ENCODE results near the gene CYP3A5.
"Not testable (repeated sequence)": the region's sequence is repeated elsewhere in the genome, so short reads cannot be mapped to it uniquely, and the experiment has no call there.

Gene CYP3A5

DNA sequence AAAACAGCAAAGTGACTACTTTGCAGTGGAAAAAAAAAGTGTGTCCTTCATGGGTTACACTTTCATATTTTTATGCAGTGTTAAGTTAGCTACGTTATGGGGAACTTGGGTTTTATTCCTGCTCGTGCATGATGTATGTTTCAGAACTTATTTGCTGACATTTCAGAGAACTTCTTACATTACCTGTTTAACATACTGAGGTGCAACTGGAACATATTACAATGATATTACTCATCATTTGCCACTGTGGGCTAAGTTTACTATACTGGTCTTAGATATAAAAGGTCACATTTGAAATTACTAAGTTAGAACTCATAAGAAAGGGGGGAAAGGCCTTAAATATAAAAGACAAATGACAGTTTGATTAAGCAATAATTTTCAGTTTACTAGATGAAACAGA lies 42.4 kb downstream of the CYP3A5 start:
- not testable (repeated sequence) for DNase-seq

DNA sequence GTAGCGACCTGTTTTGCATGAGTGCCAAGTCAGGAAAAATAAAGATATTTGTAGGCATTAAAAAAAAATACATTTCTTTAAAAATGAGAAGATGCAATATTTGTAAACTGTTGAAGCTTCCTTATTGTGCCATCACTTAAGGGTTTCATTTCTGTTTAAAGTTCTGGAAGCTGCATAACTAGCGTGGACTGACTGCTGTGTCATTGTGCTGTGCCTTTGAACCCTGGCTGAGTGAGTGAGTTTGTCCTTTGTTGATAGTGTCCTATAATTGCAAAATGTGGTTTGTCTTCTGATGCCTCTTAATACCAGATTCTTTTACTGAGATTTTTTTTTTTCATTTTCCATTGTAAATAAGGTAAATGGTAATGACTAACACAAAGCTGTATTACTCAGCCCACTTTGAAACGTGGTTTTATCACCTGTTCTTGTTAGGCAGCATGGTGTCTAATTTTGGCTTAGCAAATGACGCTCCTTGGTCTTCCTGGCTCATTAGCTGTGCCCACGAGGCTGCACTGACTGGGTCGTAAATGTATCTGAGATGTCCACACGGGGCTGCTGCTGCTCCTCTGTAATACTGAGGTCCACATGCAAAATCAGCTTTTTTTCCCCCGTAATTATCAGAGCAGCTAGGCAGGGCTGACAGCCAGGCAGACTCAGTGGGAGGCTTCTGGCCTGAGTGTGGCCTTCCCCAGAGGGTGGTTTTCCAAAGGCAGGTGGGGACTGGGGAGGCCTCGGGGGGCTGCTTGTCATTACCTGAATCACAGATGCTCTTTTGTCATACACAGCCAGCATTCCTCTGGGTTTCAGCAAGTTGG lies 48.3 kb downstream of the CYP3A5 start:
- DNase-seq: peak; percentile 43

DNA sequence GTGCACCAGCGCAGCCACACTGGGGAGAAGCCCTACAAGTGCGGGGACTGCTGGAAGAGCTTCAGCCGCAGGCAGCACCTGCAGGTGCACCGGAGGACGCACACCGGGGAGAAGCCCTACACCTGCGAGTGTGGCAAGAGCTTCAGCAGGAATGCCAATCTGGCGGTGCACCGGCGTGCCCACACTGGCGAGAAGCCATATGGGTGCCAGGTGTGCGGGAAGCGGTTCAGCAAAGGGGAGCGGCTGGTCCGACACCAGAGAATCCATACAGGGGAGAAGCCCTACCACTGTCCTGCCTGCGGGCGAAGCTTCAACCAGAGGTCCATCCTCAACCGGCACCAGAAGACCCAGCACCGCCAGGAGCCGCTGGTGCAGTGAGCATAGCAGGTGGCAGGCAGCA lies 50.2 kb downstream of the CYP3A5 start:
- DNase-seq: no peak

DNA sequence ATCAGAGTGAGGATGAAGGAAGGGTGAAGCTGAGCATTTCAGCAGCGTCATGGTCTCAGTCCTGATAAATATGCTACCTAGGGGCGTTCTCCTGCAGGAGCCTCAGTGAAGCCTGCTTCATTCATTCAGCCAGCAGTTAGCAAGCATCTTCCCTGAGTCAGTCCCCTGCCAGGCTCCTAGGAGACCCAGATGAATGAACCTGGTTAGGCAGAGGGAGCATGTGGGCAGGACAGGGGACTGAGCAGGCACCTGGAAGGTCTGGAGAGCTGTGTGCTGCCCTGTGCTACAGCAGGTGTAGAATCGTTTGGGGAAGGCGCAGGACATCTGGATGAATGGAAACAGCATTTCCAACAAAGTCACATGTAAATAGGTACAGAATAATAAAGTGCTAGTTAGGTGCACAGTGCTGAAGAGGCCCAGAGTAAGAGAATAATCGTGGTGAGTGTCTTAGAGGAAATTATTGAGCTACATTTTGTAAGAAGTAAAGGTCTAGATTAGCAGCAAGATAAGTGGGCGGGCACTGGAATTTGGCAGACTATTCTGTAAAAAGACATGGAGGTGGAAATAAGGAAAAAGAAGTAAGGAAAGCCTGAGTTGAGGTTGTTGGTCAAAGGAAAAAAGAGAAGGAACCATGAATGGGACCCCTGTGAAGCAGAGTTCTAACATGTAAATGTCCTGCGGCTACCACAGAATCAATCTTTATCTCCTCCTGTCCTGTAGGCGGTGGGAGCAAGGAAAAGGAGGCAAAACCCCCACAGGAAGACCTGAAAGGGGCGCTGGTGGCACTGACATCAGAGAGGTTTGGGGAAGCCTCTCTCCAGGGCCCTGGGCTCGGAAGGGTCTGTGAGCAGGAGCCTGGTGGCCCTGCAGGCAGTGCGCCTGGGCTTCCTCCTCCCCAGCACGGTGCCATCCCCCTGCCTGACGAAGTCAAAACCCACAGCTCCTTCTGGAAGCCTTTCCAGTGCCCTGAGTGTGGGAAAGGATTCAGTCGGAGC lies 51.0 kb downstream of the CYP3A5 start:
- DNase-seq: no peak

DNA sequence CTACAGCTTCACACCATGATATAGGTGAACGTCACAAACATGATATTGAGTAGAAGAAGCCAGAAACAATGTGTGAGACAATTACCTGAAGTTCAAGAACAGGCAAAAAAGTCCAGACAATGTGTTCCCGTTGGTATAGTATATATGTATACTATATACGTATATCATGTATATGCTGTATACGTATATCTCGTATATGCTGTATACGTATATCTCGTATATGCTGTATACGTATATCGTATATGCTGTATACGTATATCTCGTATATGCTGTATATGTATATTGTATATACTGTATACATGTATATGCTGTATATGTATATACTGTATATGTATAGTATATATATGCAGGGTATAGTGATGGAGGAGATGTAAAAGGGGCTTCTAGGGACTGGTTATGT lies 52.3 kb downstream of the CYP3A5 start:
- no peak for DNase-seq

DNA sequence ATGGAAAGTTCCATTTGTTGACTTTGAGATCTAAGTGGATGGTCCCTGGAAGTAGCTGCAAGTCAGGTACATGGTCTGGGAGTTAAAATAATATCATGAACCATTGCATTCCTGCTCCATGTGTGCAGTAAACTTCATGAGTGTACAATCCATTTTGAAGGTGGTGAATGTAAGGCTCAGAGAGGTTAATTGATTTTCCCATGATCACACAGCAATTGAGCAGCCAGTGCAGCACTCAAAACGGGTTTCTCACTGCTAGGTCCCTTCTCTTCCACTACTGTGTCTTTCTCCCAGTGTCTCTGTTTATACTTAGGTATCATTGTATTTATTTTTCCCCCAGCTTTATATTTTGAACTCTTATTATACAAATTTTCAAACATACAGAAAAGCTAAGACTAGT lies 53.1 kb downstream of the CYP3A5 start:
- DNase-seq: no peak

DNA sequence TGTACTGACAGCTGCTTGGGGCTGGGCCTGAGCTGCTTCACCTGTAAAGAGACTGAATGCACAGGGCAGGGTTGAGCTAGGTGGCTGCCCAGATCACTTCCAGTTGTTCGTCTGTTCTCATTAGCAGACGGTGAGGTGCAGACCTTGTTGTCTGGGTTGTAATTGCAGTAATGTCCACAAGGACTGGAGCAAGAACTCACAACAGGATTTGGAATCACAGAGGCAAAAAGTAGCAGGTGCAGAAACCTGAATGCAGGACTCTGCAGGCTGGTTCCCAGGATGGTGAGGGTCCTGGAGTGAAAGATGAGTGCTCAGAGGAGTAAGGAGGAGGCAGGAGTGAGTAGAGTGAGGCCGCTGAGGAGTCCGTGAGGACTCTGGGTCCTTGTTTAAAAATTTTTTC lies 53.8 kb downstream of the CYP3A5 start:
- no peak for DNase-seq

DNA sequence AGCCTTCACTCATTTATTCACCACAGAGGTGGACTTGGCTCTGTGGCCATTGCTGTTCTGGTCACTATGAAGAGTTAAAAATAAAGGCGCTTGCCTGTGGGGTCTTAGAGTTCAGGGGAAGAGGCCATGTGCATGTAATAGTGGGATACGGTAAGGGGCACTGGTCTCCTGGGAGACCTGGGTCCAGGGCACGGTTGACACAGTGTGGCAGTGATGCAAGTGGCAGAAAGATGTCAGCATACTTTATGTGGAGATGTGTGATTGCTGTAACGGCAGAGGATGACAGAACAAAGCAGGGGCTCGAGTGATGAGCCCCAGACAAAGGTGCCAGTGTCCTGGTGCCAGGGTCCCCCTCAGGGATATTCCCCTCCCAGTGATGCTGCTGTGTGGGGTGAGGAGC lies 54.5 kb downstream of the CYP3A5 start:
- DNase-seq: no peak

DNA sequence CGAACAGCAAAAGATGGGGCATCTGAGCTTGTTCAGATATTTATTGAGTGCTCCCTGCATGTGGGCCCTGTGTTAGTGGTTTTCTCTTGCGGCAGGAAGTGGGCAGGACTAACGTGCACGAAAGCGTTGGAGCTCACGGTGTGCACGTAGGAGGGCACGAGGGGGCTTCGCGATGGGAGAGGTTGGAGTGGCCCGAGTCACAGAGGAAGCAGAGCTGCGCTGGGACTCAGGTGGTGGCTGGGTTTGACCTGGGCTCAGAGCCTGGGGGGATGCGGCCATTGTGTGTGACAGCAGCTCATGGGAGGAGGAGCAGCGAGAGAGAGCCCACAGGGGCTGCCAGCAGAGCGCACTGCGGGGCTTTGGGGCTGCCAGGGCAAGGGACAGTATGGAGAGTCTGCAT lies 55.3 kb downstream of the CYP3A5 start:
- no peak for DNase-seq

DNA sequence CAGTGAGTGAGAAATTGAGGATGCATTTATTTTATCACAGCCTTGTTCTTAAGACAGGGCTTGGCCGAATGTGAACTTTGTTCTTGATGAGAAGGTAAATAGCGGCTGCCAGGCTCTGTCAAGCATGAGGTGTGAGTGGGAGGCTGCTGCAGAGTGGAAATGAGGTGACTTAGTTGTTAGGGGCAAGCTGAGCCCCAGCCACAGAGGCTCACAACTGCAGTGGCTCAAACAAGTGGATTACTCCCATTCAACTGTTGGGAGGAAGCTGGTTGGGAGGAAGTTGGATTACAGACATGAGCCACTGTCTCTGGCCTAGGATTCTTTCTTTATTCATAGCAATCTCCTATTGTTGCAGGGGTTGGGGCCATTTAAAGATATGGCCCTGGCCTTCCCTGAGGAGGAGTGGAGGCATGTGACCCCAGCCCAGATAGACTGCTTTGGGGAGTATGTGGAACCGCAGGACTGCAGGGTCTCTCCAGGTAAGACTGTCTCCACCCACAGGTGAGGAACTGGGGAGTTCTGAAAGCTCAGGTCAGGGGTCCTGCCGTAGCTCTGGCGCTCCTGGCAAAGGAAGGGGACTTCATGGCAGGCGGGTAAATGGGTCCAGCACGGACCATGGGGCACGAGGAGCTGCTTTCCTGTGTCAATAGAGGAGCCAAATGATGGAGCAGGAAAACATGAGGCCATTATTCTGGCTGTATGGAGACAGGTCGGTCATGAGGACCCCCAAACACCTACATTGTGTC lies 55.9 kb downstream of the CYP3A5 start:
- DNase-seq: no peak

DNA sequence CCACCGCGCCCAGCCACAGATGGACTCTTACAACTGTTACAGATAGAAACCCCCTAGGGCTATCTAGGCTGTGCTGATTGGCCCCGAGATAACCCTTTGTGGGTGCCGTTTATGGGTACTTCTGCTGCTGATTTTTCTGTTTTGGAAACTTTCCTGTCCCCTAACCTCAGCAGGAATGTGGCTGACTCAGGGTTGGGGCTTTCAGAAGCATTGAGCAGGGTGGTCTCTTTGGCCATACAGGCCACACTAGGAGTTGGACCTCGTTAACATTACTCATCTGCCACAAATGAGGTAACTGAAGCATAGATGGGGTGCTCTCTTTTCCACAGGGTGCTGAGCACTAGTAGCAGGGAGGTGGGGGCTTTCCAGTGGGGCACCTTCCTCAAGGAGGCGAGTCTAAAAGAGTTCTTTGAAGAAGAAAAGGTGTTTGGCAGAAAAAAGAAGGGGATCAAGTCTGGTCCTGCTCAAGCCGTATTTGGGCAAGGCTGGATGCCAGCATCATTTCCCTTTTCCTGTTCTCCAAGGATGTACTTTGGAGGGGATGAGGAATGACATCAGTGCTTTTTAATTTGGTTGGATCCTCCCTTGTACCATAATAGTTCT lies 56.6 kb downstream of the CYP3A5 start:
- DNase-seq: no peak

DNA sequence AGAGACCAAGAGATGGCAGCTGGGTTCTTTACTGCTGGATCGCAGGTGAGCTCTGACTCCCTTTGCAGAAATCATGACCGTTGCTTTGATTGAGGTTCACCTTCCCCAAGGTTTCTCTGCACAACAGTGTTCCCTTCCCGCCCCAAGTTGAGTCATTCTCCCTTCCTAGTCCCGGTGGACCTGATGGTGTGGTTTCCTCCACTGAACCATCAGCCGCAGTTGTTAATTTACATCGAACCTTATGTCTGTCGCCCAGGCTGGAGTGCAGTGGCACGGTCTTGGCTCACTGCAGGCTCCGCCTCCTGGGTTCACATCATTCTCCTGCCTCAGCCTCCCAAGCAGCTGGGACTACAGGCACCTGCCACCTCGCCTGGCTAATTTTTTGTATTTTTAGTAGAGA lies 57.2 kb downstream of the CYP3A5 start:
- no peak for DNase-seq

DNA sequence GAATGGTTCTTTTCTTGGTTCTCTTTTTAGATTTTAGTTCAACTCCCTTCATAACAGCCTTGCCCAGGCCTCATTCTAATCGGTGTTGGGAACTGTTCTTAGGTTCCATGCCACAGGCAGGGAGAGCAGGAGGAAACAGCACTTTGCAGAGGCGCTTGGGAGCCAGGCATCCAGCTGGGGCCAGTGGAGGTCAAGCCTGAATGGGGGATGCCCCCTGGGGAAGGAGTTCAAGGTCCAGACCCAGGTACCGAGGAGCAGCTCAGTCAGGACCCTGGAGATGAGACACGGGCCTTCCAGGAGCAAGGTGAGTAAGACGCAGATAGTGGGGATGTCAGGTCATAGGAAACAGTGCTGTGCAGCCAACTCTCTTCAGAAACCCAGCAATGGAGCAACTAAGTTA lies 58.5 kb downstream of the CYP3A5 start:
- no peak for DNase-seq

DNA sequence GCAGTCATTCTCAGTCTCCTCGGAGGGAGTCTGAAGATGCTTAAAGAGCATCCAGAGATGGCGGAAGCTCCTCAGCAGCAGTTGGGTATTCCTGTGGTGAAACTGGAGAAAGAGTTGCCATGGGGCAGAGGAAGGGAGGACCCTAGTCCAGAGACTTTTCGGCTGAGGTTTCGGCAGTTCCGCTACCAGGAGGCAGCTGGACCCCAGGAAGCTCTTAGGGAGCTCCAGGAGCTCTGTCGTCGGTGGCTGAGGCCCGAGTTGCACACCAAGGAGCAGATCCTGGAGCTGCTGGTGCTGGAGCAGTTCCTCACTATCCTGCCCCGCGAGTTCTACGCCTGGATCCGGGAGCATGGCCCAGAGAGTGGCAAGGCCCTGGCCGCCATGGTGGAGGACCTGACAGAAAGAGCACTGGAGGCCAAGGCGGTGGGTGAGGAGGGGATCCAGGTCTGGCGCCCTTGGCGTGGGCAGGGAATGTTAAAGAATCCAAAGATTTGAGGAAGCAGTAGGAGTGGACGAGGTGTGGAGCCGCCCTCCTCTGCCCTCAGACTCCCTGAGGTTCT lies 60.1 kb downstream of the CYP3A5 start:
- DNase-seq: no peak

DNA sequence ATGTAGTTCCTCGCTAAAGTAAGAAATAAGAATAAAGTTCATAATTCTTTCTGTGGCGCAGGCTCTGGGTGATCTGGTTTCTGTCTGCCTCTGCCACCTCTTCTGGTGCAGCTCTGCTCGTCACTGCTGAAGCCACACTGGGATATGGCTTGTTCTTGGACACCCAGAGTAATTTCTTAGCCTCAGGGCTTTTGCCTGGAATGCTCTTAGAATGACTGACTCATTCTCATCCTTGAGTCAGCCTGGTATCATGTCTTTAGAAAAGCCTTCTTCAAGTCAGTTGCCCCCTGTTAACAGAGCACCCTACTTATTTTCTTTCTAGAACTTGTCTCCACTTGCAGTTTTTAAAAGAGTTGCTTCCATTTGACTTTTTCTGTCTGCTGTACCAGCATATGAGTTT lies 61.1 kb downstream of the CYP3A5 start:
- DNase-seq: no peak

DNA sequence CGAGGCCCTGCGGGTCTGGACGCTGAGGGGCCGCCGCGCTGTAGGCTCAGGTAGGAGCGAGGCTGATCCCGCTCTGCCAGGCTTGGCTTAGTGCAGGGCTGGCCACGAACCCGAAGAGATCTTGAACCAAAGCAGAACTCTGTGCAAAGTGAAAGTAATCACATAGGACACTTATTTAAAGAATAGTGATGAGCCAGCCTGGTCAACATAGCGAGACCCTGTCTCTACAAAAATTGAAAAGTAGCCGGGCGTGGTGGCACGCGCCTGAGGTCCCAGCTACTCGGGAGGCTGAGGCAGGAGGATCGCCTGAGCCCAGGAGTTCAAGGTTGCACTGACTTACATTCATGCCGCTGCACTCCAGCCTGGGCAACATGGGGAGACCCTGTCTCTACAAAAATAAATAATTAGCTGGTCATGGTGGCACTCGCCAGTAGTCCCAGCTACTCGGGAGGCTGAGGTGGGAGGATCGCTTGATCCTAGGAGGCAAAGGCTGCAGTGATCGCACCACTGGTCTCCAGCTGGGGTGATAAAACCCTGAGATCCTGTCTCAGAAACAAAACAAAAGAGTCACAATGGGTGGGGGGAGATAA lies 62.5 kb downstream of the CYP3A5 start:
- no peak for DNase-seq

DNA sequence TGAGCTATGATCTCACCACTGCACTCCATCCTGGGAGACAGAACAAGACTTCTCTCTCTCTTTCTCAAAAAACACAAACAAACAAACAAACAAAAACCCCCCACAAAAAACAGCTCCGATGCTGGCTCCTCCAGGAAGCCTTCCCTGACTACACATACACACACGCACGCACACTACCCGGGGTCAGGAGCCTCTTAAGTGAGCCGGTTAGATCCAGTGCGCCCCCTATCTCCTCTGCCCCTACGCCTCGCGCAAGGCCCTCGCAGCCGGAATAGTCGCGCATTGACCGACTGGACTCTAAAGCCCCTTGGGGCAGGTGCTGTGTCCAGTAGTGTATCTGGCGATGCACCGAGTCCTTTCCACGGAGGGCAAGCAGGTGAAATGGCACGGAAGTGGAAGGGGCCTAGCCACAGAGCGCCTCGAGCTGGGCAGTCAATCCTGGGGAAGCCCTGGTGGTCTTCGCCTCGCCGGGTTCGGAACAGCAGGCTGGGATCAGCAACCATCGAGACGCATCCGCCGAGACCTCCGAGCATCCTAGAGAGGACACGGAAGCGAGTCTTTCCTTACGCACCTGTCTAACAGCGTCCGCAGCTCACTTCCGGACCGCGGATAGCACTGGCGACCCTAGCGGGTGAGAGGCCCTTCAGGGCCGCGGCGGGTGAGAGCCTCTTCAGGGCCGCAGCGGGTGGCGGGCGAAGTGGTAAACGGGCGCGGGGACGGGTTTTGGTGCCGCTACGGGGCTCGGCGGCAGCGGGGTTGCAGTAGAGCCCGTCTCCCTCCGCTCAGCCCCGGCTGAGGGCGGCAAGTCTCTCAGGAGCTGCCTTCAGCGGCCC lies 63.2 kb downstream of the CYP3A5 start, which contains the start of gene ZSCAN25:
Gene ZSCAN25 (plus strand): TSS at position 588 of the 833 bp plus-strand sequence. CDS start 2,661 bp downstream, outside the sequence.
- peak; percentile 93 for DNase-seq

DNA sequence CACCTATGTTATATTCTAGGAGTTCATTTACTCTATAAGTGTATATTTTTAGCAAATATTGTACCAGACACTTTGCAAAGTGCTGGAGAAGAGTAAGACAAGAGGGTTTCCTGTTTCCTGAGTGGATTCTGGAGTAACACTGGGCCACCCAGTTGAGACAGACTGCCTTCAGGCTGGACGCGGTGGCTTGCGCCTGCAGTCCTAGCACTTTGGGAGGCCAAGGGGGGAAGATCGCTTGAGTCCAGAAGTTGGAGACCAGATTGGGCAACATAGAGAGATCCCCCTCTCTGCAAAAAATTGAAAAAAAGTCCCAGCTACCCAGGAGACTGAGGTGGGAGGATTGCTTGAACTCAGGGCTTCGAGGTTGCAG lies 63.8 kb downstream of the CYP3A5 start:
- no peak for DNase-seq

DNA sequence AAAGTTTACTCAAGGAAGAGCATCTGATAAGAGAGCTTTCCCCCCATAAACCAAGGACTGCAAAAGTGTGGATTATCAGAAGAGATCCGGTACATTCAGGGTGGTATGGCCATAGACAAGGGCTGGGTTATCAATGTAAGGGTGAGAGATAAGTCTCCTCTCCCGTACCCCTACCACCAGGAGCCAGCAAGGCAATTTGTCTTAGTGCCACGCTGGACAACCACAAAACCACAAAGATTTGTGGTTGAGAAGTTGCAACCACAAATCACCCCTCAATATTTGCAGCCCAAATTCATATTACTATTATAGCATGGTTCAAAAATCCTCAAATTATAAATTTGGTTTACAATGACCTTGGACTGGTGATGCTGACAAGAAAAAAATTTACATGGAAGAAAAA lies 65.3 kb downstream of the CYP3A5 start:
- DNase-seq: no peak

DNA sequence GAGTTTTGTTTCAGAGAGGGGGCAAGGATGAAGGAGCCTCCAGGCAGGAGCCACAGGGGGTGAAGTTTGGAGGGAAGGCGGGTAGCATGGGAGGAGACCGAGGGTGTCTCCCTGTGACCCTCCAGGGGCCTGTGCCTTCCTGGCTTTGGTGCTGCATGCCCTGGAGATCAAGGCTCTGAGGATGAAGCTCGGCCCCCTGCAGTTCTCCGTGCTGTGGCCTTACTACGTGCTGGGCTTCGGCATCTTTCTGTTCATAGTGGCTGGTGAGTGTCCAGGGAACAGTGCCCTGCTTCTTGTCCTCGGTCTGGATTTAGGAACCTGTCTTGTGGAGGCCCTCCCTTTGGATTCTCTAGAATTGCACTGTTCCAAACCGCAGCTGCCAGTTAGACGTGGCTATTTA lies 72.2 kb downstream of the CYP3A5 start:
- no peak for DNase-seq

DNA sequence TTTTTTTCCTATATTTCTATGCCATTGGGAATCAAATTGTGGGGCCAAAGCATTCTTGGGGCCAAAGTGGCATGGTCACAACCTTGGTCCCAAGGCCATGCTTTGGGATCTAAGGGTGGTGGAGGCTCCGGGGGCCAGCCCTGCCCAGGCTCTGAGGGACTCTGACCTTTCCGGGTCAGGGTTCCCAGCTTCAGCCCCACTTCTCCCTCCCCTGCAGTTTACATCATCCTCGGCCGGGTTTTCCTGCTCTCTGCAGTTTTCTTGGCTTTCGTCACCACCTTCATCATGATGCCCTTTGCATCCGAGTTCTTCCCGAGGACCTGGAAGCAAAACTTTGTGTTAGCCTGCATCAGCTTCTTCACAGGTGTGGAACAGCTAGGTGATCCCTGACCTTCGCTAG lies 73.3 kb downstream of the CYP3A5 start:
- DNase-seq: no peak
